Testis (tissue), 2 donors: ENCODE measurements around the gene LELP1.

Experiments used
- POLR2A ChIP-seq: fragments of 450-650 bp; IDR thresholded peaks from one replicate; pipeline ENCODE4 v1.6.1; 2017; ENCODE audit warnings: antibody characterized with exemption, mild to moderate bottlenecking, moderate library complexity
- TF ChIP-seq, protein P1 (sequence below), 3 experiments: fragments of 450-650 bp in 2 of 3; fragments of 200-600 bp in 1 of 3; sonication (generic) in 1 of 3; IDR thresholded peaks; one replicate each; pipeline ENCODE4 v1.5.1; 2016 to 2019; ENCODE audit warnings: antibody characterized with exemption in 3 of 3, mild to moderate bottlenecking in 2 of 3, moderate library complexity in 1 of 3

DNA sequence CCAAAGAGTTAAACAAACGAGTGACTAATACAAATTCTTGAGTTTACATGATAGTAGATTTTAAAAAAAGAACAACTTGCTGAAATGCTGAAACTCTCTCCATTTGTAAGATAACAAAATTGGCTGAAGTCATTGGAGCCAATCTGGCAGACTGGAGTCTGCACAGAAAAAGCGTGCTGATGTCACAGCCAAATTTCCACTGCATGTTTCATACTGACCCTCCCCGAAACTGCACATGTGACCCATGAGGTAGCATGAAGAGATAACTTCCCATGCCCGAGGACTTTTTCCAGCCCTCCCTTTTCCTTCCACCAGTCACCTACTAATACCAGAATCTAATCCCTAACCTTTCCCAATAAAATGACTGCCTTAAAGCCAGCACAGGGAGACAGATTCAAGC is 1.2 kb upstream of the LELP1 start:
- TF ChIP-seq POLR2A: no peak
- TF ChIP-seq, protein P1, sequence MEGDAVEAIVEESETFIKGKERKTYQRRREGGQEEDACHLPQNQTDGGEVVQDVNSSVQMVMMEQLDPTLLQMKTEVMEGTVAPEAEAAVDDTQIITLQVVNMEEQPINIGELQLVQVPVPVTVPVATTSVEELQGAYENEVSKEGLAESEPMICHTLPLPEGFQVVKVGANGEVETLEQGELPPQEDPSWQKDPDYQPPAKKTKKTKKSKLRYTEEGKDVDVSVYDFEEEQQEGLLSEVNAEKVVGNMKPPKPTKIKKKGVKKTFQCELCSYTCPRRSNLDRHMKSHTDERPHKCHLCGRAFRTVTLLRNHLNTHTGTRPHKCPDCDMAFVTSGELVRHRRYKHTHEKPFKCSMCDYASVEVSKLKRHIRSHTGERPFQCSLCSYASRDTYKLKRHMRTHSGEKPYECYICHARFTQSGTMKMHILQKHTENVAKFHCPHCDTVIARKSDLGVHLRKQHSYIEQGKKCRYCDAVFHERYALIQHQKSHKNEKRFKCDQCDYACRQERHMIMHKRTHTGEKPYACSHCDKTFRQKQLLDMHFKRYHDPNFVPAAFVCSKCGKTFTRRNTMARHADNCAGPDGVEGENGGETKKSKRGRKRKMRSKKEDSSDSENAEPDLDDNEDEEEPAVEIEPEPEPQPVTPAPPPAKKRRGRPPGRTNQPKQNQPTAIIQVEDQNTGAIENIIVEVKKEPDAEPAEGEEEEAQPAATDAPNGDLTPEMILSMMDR (IDR thresholded peaks at IDR 0.05): no peak
